Measurements from ENCODE around the gene MARCHF10.

MARCHF10 gene

GRCh38 chr17:62658136-62658920 is 149.8 kb downstream of the MARCHF10 start:
- DNase-seq (ENCODE audit: low read depth), result no peak

- DNase-seq (ENCODE audit: low read depth), result no peak
These were observed 150.4 kb downstream of the MARCHF10 start for GRCh38 chr17:62657690-62658089.

- DNase-seq (ENCODE audit: low read depth), result no peak
These were observed 150.9 kb downstream of the MARCHF10 start for GRCh38 chr17:62657145-62657665.

DNA sequence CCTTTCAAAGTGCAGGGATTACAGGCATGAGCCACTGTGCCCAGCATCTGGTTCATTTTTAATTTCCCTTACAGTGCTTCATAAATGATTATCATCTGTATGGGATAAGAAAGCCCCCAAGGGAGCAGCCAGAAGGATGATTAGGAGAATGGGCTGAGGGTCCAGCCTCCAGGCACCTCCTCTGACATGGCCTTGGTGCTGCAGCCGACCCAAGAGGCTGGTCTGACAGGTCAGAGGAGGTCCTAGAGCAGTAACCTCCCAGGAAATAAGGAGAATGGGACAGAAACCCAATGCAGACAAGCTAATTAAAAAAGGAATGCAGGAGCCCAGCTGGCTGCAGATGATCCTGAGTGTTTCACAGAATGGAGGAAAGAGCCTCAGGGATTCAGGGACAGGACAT is 151.7 kb downstream of the MARCHF10 start:
- DNase-seq (ENCODE audit: low read depth), result no peak

- DNase-seq (ENCODE audit: low read depth), result no peak
These were observed 152.5 kb downstream of the MARCHF10 start for GRCh38 chr17:62655656-62656055.

GRCh38 chr17:62653826-62654761 is 154.0 kb downstream of the MARCHF10 start:
- peak; percentile 84 for DNase-seq (ENCODE audit: low read depth)

DNA sequence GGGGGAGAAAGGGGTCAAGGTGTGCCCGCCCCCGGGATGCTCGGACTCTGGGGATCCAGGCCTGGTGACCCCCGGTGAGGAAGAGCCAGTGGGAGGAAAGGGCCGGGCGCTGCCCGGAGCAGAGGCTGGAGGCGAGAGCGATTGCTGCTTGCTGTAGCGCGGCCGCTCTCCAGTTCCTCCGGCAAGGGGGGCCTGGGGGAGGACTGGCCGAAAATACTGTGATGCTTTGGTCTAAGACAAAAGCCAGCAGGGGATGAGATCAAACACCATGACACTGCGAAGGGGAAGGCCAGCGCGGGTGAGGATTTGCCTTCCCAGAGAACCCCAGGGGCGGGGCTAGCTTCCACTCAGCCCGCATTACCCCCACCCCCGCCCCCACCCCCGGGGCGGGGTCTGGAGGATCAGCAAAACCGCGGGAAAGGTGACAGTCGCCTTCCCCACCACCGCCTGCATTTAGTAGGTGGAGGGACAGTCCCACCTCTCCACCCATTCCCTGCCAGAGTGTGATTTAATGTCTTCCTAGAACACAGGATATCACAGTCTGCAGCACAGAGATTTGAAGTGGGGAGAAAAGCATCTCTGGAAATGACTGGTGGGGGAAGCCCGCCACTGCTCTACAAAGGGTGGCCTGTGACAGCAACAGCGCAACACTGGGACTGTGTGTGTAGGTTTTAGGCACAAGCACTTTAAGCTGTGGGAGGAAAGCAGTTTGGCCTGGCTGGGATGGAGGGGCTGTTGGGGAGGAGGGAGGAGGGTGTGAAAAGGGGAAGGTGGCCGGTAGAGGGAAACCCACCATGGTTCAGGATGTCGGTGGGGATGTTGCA is 154.9 kb downstream of the MARCHF10 start:
- peak; percentile 42 for DNase-seq (ENCODE audit: low read depth)

GRCh38 chr17:62652251-62653001 is 155.7 kb downstream of the MARCHF10 start:
- DNase-seq (ENCODE audit: low read depth), result peak; percentile 81

All from fibroblast of gingiva (primary cell).